Panc1 (cell line): ENCODE measurements around the gene NHLRC3.

Experiments
- POLR2AphosphoS5 ChIP-seq: IDR thresholded peaks from 2 replicates; pipeline ENCODE4 v1.6.1; 2012; ENCODE audit warnings: mild to moderate bottlenecking, low read depth, low read length, moderate library complexity
- REST ChIP-seq, 2 experiments: IDR thresholded peaks; 2 replicates each; pipeline ENCODE4 v1.6.1; 2011 to 2012; ENCODE audit warnings: low read depth in 2 of 2, control low read depth in 1 of 2, low read length in 1 of 2, mild to moderate bottlenecking in 1 of 2, moderate library complexity in 1 of 2; ENCODE audit not compliant: insufficient read depth in 1 of 2
- SIN3A ChIP-seq: IDR thresholded peaks from 2 replicates; pipeline ENCODE4 v1.6.1; 2012; ENCODE audit warnings: low read depth, mild to moderate bottlenecking, low read length, moderate library complexity, borderline replicate concordance; ENCODE audit not compliant: insufficient read depth
- TCF7L2 ChIP-seq: IDR thresholded peaks from 2 replicates; pipeline ENCODE4 v1.6.1; 2011; ENCODE audit warnings: mild to moderate bottlenecking, low read depth, low read length, inconsistent platforms
- TF ChIP-seq, protein P1 (sequence below): fragments of 450-650 bp; IDR thresholded peaks from 2 replicates; pipeline ENCODE4 v1.5.1; 2017; ENCODE audit warnings: mild to moderate bottlenecking

DNA sequence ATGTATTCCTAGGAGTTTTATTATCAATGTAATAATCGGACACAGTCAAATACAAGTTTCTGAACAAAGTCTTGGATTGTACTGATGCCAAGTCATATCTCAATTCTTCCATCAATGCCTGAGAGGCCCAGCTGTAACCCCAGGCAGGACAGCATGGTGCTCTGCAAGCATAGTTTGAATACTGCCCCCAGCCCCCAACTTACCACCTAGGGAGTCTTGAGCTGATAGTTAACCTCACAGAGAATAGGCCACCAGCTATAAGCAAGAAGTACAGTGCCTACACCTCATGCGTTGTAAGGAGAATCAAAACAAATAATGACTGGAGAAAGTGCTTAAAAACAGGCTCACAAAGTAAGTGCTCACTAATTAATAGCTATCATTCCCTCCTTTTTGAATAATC is 3.1 kb upstream of the NHLRC3 start:
- TF ChIP-seq, protein P1, sequence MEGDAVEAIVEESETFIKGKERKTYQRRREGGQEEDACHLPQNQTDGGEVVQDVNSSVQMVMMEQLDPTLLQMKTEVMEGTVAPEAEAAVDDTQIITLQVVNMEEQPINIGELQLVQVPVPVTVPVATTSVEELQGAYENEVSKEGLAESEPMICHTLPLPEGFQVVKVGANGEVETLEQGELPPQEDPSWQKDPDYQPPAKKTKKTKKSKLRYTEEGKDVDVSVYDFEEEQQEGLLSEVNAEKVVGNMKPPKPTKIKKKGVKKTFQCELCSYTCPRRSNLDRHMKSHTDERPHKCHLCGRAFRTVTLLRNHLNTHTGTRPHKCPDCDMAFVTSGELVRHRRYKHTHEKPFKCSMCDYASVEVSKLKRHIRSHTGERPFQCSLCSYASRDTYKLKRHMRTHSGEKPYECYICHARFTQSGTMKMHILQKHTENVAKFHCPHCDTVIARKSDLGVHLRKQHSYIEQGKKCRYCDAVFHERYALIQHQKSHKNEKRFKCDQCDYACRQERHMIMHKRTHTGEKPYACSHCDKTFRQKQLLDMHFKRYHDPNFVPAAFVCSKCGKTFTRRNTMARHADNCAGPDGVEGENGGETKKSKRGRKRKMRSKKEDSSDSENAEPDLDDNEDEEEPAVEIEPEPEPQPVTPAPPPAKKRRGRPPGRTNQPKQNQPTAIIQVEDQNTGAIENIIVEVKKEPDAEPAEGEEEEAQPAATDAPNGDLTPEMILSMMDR: no peak
- TF ChIP-seq POLR2AphosphoS5: no peak
- no peak for TF ChIP-seq REST (IDR thresholded peaks at IDR 0.05; ENCODE audit: insufficient read depth in 1 of 2, low read depth in 2 of 2, low read length in 1 of 2)
- no peak for TF ChIP-seq TCF7L2
- no peak for TF ChIP-seq SIN3A
